Transverse colon (tissue), 4 donors: ENCODE data around the gene RHOBTB1. TPM values are rescaled to one million over a fixed set of nuclear protein-coding genes. Genes with fewer than 3 reads are reported as not detected.

Source experiments
- DNase-seq: peaks from one replicate; pipeline ENCODE4 v3.0.0-alpha.2; 2019
- H3K27ac ChIP-seq, 4 donors: fragments of 200-600 bp; sonication (generic); 2 replicates each; pipeline ENCODE4 v1.5.1; 2016 to 2018; ENCODE audit warnings: inconsistent platforms in 4 of 4
- H3K27me3 ChIP-seq: fragments of 200-600 bp; sonication (generic); 2 replicates; pipeline ENCODE4 v1.5.1; 2017; ENCODE audit warnings: inconsistent platforms
- H3K36me3 ChIP-seq, 4 donors: fragments of 200-600 bp; sonication (generic); 2 replicates each; pipeline ENCODE4 v1.5.1; 2017 to 2019; ENCODE audit warnings: inconsistent platforms in 4 of 4
- H3K4me1 ChIP-seq, 4 donors: fragments of 200-600 bp; sonication (generic); 2 replicates each; pipeline ENCODE4 v1.5.1; 2017 to 2020; ENCODE audit warnings: inconsistent platforms in 4 of 4
- H3K4me3 ChIP-seq, 4 donors: fragments of 200-600 bp; sonication (generic); 1 replicate in 1 of 4; 2 replicates in 3 of 4; pipeline versions ENCODE4 v1.5.1 to v1.6.1; 2017 to 2019; ENCODE audit warnings: inconsistent platforms in 4 of 4
- H3K9me3 ChIP-seq, 2 donors: fragments of 200-600 bp; sonication (generic); 2 replicates each; pipeline ENCODE4 v1.5.1; 2017 to 2019; ENCODE audit warnings: inconsistent platforms in 2 of 2
- EP300 ChIP-seq: sonication (generic); formaldehyde crosslinking; IDR thresholded peaks from one replicate; pipeline ENCODE4 v1.6.1; 2017; ENCODE audit warnings: antibody characterized with exemption, low read depth
- POLR2A ChIP-seq: fragments of 450-650 bp; IDR thresholded peaks from one replicate; pipeline ENCODE4 v1.6.1; 2016; ENCODE audit warnings: antibody characterized with exemption, mild to moderate bottlenecking, moderate library complexity
- POLR2AphosphoS5 ChIP-seq, 3 donors: sonication (generic); formaldehyde crosslinking; IDR thresholded peaks; one replicate each; pipeline ENCODE4 v1.6.1; 2016; ENCODE audit warnings: antibody characterized with exemption in 3 of 3
- WGBS, 2 donors: methylation state at CpG; one replicate each; pipeline ENCODE4 v1.1.5; 2018; ENCODE audit warnings: low coverage in 1 of 2; 5-methylcytosine and 5-hydroxymethylcytosine counted together
- in situ Hi-C, 4 donors: fragments of 200-750 bp; cut with MboI; loops; one replicate each; pipeline versions ENCODE4 v1.15.0 to v1.15.1; 2017; ENCODE audit warnings: low sequenced_read_pairs in 3 of 4, low pct_ligation_motif_present in 1 of 4, low pct_unique_long_range_greater_than_20kb in 1 of 4
- intact Hi-C: fragments of 100-400 bp; cut with DNase I; formaldehyde crosslinking; loops from one replicate; pipeline ENCODE4 v1.15.1; 2023; ENCODE audit warnings: low total_unique reads
- total RNA-seq, 4 donors: library from RNA; depleted of rRNA; stranded (reverse); fragments of >200 nt; gene quantifications; one replicate each; pipeline ENCODE4 v1.1.0, GENCODE V29; 2016
- TF ChIP-seq, protein P1 (sequence below), 5 experiments: fragments of 200-600 bp in 3 of 5; fragments of 450-650 bp in 2 of 5; sonication (generic) in 3 of 5; IDR thresholded peaks; 1 replicate in 2 of 5; 2 replicates in 3 of 5; pipeline ENCODE4 v1.5.1; 2016 to 2017; ENCODE audit warnings: antibody characterized with exemption in 5 of 5, inconsistent platforms in 3 of 5, mild to moderate bottlenecking in 2 of 5, moderate library complexity in 1 of 5

Gene RHOBTB1
- total RNA-seq, 4 donors from 2014 or later = 4.0 to 13.1 (median 9.0) TPM

DNA sequence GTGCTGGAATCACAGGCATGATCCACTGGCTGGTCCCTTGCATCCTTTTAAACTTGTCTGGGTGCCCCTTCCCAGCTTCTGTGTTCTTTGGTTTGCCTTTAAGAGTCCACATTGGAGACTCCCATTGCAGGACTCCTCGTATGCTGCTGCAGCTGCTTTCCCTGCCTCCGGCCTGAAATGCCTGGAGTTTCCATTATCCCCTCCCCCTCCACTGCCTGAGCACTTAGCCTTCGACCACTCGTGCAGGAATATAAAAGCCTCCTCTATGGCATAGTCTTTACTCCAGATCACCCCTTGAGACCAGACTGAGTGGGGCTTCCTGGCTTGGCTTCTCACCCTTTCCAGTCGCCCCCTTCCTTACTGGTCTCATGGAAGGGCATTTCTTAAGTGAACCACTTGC lies 80.2 kb downstream of the RHOBTB1 start:
- TF ChIP-seq POLR2A = no peak
- no peak for TF ChIP-seq POLR2AphosphoS5 (IDR thresholded peaks at IDR 0.05)
- TF ChIP-seq EP300 = no peak
- TF ChIP-seq, protein P1, sequence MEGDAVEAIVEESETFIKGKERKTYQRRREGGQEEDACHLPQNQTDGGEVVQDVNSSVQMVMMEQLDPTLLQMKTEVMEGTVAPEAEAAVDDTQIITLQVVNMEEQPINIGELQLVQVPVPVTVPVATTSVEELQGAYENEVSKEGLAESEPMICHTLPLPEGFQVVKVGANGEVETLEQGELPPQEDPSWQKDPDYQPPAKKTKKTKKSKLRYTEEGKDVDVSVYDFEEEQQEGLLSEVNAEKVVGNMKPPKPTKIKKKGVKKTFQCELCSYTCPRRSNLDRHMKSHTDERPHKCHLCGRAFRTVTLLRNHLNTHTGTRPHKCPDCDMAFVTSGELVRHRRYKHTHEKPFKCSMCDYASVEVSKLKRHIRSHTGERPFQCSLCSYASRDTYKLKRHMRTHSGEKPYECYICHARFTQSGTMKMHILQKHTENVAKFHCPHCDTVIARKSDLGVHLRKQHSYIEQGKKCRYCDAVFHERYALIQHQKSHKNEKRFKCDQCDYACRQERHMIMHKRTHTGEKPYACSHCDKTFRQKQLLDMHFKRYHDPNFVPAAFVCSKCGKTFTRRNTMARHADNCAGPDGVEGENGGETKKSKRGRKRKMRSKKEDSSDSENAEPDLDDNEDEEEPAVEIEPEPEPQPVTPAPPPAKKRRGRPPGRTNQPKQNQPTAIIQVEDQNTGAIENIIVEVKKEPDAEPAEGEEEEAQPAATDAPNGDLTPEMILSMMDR (IDR thresholded peaks at IDR 0.05) = no peak
- Histone ChIP-seq H3K27me3 (no peaks in the 10 kb centered on the region), H3K4me1 (no peaks in the 10 kb centered on the region), H3K27ac (no peak overlapping the region), H3K4me3 (no peak overlapping the region), H3K36me3 (no peaks in the 10 kb centered on the region), H3K9me3 (no peaks in the 10 kb centered on the region)
- intact Hi-C loops = no loop called here
- WGBS, 2 donors = 63 to 81% methylated on average over 2 to 5 of the region's 5 CpGs
- in situ Hi-C loops = no loop called here
- no peak for DNase-seq

DNA sequence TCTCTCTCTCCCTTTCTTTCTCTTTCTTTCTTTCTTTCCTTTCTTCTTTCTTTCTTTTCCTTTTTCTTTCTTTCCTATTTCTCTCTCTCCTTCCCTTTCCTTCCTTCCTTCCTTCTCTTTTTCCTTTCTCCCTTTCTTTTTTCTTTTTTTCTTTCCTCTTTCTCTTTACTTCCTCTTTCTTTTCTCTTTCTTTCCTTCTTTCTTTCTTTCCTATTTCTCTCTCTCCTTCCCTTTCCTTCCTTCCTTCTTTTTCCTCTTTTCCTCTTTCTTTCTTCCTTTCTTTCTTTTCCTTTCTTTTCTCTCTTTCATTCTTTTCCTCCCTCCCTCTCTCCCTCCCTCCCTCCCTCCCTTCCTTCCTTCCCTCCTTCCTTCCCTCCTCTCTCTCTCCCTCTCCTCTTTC lies 81.5 kb downstream of the RHOBTB1 start:
- no peaks in the 10 kb centered on the region for H3K4me1 ChIP-seq
- H3K9me3 ChIP-seq = no peaks in the 10 kb centered on the region
- no peaks in the 10 kb centered on the region for H3K36me3 ChIP-seq
- H3K27ac ChIP-seq = no peak overlapping the region
- no peak for TF ChIP-seq EP300
- TF ChIP-seq POLR2AphosphoS5 (IDR thresholded peaks at IDR 0.05) = no peak
- TF ChIP-seq POLR2A = no peak
- TF ChIP-seq, protein P1 (IDR thresholded peaks at IDR 0.05) = no peak
- no peaks in the 10 kb centered on the region for H3K27me3 ChIP-seq
- DNase-seq = no peak
- H3K4me3 ChIP-seq = no peak overlapping the region
- intact Hi-C loops (no loop called here), in situ Hi-C loops (no loop called here)

DNA sequence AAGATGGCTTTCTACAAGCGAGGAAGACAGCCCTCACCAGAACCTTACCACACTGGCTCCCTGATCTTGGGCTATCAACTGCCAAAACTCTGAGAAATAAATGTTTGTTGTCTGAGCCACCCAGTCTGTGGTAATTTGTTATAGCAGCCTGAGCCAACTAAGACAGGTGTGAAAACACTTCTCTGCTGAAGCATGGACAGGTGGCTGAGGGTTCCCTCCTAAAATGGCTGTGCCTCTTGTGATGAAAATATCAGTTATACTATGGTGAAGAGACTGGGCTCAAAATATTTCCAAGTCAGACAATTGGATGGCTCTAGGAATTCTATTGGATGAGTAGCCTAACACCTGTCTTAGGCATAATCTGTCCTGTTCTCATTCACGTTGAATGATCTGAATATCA lies 87.6 kb downstream of the RHOBTB1 start:
- Histone ChIP-seq H3K9me3 (peaks cover 0 to 5% of the 10 kb centered on the region in 2 donors), H3K36me3 (no peaks in the 10 kb centered on the region), H3K27ac (no peak overlapping the region), H3K4me1 (no peaks in the 10 kb centered on the region), H3K4me3 (no peak overlapping the region), H3K27me3 (no peaks in the 10 kb centered on the region)
- DNase-seq = no peak
- WGBS, 2 donors = 92 to 100% methylated on average over 1 to 2 of the region's 2 CpGs
- TF ChIP-seq, protein P1 (IDR thresholded peaks at IDR 0.05) = no peak
- TF ChIP-seq POLR2A (no peak), POLR2AphosphoS5 (IDR thresholded peaks at IDR 0.05) (no peak), EP300 (no peak)
- in situ Hi-C loops (no loop called here), intact Hi-C loops (no loop called here)

DNA sequence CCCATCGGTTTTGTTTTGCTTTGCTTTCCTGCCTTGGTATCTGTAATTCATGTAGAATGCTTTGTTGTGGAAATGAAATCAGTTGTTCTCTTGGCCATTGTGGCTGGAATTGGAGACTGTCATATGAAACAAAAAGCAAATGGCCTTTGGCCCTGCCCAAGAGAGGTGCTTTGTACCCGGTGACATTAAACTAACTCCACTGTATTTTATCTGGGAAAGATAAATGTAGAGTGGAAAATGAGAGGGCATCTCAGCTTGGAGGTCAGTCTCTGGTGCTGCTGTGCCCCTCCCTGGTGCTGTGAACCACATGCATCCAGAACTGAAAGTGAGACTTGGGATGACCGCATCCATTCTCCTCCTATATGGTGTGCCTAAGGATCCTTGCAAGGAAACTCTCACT lies 90.3 kb downstream of the RHOBTB1 start:
- Histone ChIP-seq H3K27ac (no peak overlapping the region), H3K36me3 (no peaks in the 10 kb centered on the region), H3K4me1 (no peaks in the 10 kb centered on the region), H3K27me3 (no peaks in the 10 kb centered on the region), H3K9me3 (peaks cover 0 to 5% of the 10 kb centered on the region in 2 donors), H3K4me3 (no peak overlapping the region)
- in situ Hi-C loops (no loop called here), intact Hi-C loops (no loop called here)
- WGBS, 2 donors = 78 to 92% methylated on average over 1 to 3 of the region's 3 CpGs
- TF ChIP-seq POLR2A = no peak
- TF ChIP-seq, protein P1 (IDR thresholded peaks at IDR 0.05) = no peak
- TF ChIP-seq POLR2AphosphoS5 (IDR thresholded peaks at IDR 0.05) = no peak
- TF ChIP-seq EP300 = no peak
- no peak for DNase-seq
